GM06990 (cell line): ENCODE results near the gene MAPKAP1.

ENCODE experiments used
- DNase-seq: peaks from one replicate; pipeline ENCODE4 v3.0.0-alpha.2; 2011; ENCODE audit not compliant: insufficient read length; ENCODE audit errors: extremely low read depth
- H3K27me3 ChIP-seq: replicated peaks from 2 replicates; pipeline ENCODE4 v1.6.0; 2011; ENCODE audit warnings: low read length; ENCODE audit not compliant: control insufficient read depth, insufficient read depth
- H3K36me3 ChIP-seq: 2 replicates; pipeline ENCODE4 v1.5.1; 2011; ENCODE audit warnings: low read length; ENCODE audit not compliant: control insufficient read depth, insufficient read depth
- H3K4me3 ChIP-seq: replicated peaks from 2 replicates; pipeline ENCODE4 v1.5.1; 2011; ENCODE audit warnings: low read depth, mild to moderate bottlenecking, control low read depth, low read length
- CTCF ChIP-seq: IDR thresholded peaks from 2 replicates; pipeline ENCODE4 v1.5.1; 2011; ENCODE audit warnings: low read length, control low read depth, mild to moderate bottlenecking, inconsistent platforms; ENCODE audit not compliant: insufficient read depth, poor library complexity, severe bottlenecking

MAPKAP1 gene

GRCh38 chr9:125399666-125400065, 307.3 kb downstream of the MAPKAP1 start:
- Histone ChIP-seq H3K4me3 (no peak overlapping the region), H3K27me3 (no peaks in the 10 kb centered on the region), H3K36me3 (no peaks in the 10 kb centered on the region)
- no peak for DNase-seq
- no peak for TF ChIP-seq CTCF

GRCh38 chr9:125399165-125399564, 307.8 kb downstream of the MAPKAP1 start:
- no peak for TF ChIP-seq CTCF
- H3K36me3 ChIP-seq, result no peaks in the 10 kb centered on the region
- no peak overlapping the region for H3K4me3 ChIP-seq
- H3K27me3 ChIP-seq, result no peaks in the 10 kb centered on the region
- no peak for DNase-seq

- no peaks in the 10 kb centered on the region for H3K27me3 ChIP-seq
- no peak for DNase-seq
- no peak overlapping the region for H3K4me3 ChIP-seq
- TF ChIP-seq CTCF, result no peak
- no peaks in the 10 kb centered on the region for H3K36me3 ChIP-seq
Measured at GRCh38 chr9:125398243-125398642, 308.8 kb downstream of the MAPKAP1 start.

- TF ChIP-seq CTCF, result no peak
- Histone ChIP-seq H3K4me3 (no peak overlapping the region), H3K27me3 (no peaks in the 10 kb centered on the region), H3K36me3 (no peaks in the 10 kb centered on the region)
- no peak for DNase-seq
Measured at GRCh38 chr9:125397736-125398135, 309.3 kb downstream of the MAPKAP1 start.

- Histone ChIP-seq H3K4me3 (no peak overlapping the region), H3K36me3 (no peaks in the 10 kb centered on the region), H3K27me3 (no peaks in the 10 kb centered on the region)
- no peak for DNase-seq
- no peak for TF ChIP-seq CTCF
Measured at GRCh38 chr9:125396799-125397198, 310.2 kb downstream of the MAPKAP1 start.

GRCh38 chr9:125393426-125393825, 313.6 kb downstream of the MAPKAP1 start:
- Histone ChIP-seq H3K4me3 (no peak overlapping the region), H3K36me3 (no peaks in the 10 kb centered on the region), H3K27me3 (no peaks in the 10 kb centered on the region)
- no peak for TF ChIP-seq CTCF
- DNase-seq, result peak; percentile 38
